IMR-90 (cell line): ENCODE results near the gene CASK. TPM values are rescaled to one million over a fixed set of nuclear protein-coding genes. Genes with fewer than 3 reads are reported as not detected.

Experiments
- ATAC-seq: fragments of 200-7000 bp; cut with Tn5 transposase; 2 replicates; pipeline ENCODE4 v1.9.1; 2020; ENCODE audit warnings: low read depth, mild to moderate bottlenecking, moderate library complexity
- BruUV-seq: library from RNA; stranded (reverse); fragments of 400-500 nt; replicated peaks from 2 replicates; lab custom pipeline; 2021; lab: Mats Ljungman, UMichigan
- CTCF ChIA-PET: fragments of 300-600 bp; formaldehyde crosslinking; extraction: SDS; loops from one replicate; lab custom pipeline; 2021; ENCODE audit warnings: antibody characterized with exemption; lab: Yijun Ruan, JAX
- POLR2A ChIA-PET: fragments of 300-600 bp; sonication (Branson Sonifier 250); formaldehyde crosslinking; loops from one replicate; lab custom pipeline; 2022; ENCODE audit warnings: antibody characterized with exemption; ENCODE audit not compliant: unreplicated experiment; lab: Charles Lee
- DNase-seq: peaks from one replicate; pipeline ENCODE4 v3.0.0; 2013
- H2AFZ ChIP-seq: replicated peaks from 2 replicates; pipeline ENCODE3; 2013; ENCODE audit warnings: low read length, mild to moderate bottlenecking; ENCODE audit not compliant: poor library complexity
- H2AK5ac ChIP-seq: 2 replicates; pipeline ENCODE4 v1.6.1; 2013; ENCODE audit warnings: low read depth, low read length, inconsistent platforms
- H2AK9ac ChIP-seq: replicated peaks from 2 replicates; pipeline ENCODE3; 2013; ENCODE audit warnings: mild to moderate bottlenecking, low read depth, low read length, moderate library complexity; ENCODE audit not compliant: poor library complexity
- H2BK120ac ChIP-seq: 2 replicates; pipeline ENCODE4 v1.6.1; 2013; ENCODE audit warnings: low read depth, low read length, inconsistent platforms
- H2BK15ac ChIP-seq: 3 replicates; pipeline ENCODE4 v1.6.1; 2013; ENCODE audit warnings: low read depth, low read length, inconsistent platforms
- H2BK20ac ChIP-seq: 2 replicates; pipeline ENCODE4 v1.6.1; 2013; ENCODE audit warnings: low read depth, mild to moderate bottlenecking, inconsistent platforms, low read length, moderate library complexity
- H2BK5ac ChIP-seq: 2 replicates; pipeline ENCODE4 v1.6.1; 2013; ENCODE audit warnings: mild to moderate bottlenecking, low read depth, low read length, inconsistent platforms; ENCODE audit not compliant: poor library complexity, severe bottlenecking
- H3K14ac ChIP-seq: replicated peaks from 2 replicates; pipeline ENCODE4 v1.6.1; 2013; ENCODE audit warnings: low read depth, low read length, inconsistent platforms
- H3K18ac ChIP-seq: 2 replicates; pipeline ENCODE4 v1.6.1; 2013; ENCODE audit warnings: low read depth, low read length, control low read depth
- H3K23ac ChIP-seq: 2 replicates; pipeline ENCODE4 v1.6.1; 2013; ENCODE audit warnings: low read depth, low read length, inconsistent platforms
- H3K27ac ChIP-seq: 2 replicates; pipeline ENCODE4 v1.5.1; 2013; ENCODE audit warnings: mild to moderate bottlenecking, control low read depth, low read length; ENCODE audit not compliant: insufficient read depth
- H3K27me3 ChIP-seq: 2 replicates; pipeline ENCODE4 v1.6.1; 2013; ENCODE audit warnings: low read length; ENCODE audit not compliant: control insufficient read depth, insufficient read depth
- H3K36me3 ChIP-seq: 2 replicates; pipeline ENCODE4 v1.6.1; 2013; ENCODE audit warnings: low read length, mixed read lengths; ENCODE audit not compliant: control insufficient read depth, insufficient read depth
- H3K4ac ChIP-seq: 2 replicates; pipeline ENCODE4 v1.6.1; 2013; ENCODE audit warnings: low read depth, low read length, inconsistent platforms
- H3K4me1 ChIP-seq: 2 replicates; pipeline ENCODE4 v1.6.1; 2013; ENCODE audit warnings: low read length, mixed read lengths; ENCODE audit not compliant: control insufficient read depth, insufficient read depth
- H3K4me2 ChIP-seq: 2 replicates; pipeline ENCODE4 v1.6.1; 2013; ENCODE audit warnings: low read depth, mild to moderate bottlenecking, control low read depth, low read length, moderate library complexity
- H3K4me3 ChIP-seq: 2 replicates; pipeline ENCODE4 v1.5.1; 2013; ENCODE audit warnings: low read depth, mild to moderate bottlenecking, control low read depth, low read length, moderate library complexity; ENCODE audit not compliant: insufficient read depth
- H3K56ac ChIP-seq: 2 replicates; pipeline ENCODE4 v1.6.1; 2013; ENCODE audit warnings: low read length, inconsistent platforms; ENCODE audit not compliant: insufficient read depth; ENCODE audit errors: extremely low read depth
- H3K79me1 ChIP-seq, 2 experiments: 2 replicates each; pipeline ENCODE4 v1.6.1; 2013; ENCODE audit warnings: low read length in 2 of 2, inconsistent platforms in 1 of 2, low read depth in 1 of 2
- H3K9ac ChIP-seq: 2 replicates; pipeline ENCODE4 v1.6.1; 2013; ENCODE audit warnings: low read depth, low read length, control low read depth
- H3K9me1 ChIP-seq: 2 replicates; pipeline ENCODE4 v1.6.1; 2013; ENCODE audit warnings: low read length, inconsistent platforms; ENCODE audit not compliant: insufficient read depth
- H3K9me3 ChIP-seq: 2 replicates; pipeline ENCODE4 v1.6.1; 2013; ENCODE audit warnings: low read length; ENCODE audit not compliant: control insufficient read depth, insufficient read depth
- H4K20me1 ChIP-seq: 2 replicates; pipeline ENCODE4 v1.6.1; 2013; ENCODE audit warnings: low read length, inconsistent platforms; ENCODE audit not compliant: insufficient read depth
- H4K5ac ChIP-seq: 2 replicates; pipeline ENCODE4 v1.6.1; 2013; ENCODE audit warnings: mild to moderate bottlenecking, low read depth, low read length, control low read depth
- H4K8ac ChIP-seq, 2 experiments: 2 replicates each; pipeline ENCODE4 v1.6.1; 2013; ENCODE audit warnings: low read depth in 2 of 2, low read length in 2 of 2, control low read depth in 1 of 2, inconsistent platforms in 1 of 2
- H4K91ac ChIP-seq: 2 replicates; pipeline ENCODE4 v1.6.1; 2013; ENCODE audit warnings: low read depth, low read length, inconsistent platforms; ENCODE audit not compliant: insufficient read depth
- MAFK ChIP-seq: IDR thresholded peaks from 2 replicates; pipeline ENCODE4 v1.6.1; 2012; ENCODE audit warnings: low read depth, low read length, improper control_type of control experiment
- WGBS, 2 experiments: methylation state at CpG; one replicate each; pipeline versions ENCODE4 v1.1.5 to v1.1.7; 2013; ENCODE audit warnings: missing lambda C conversion rate in 2 of 2; ENCODE audit not compliant: insufficient read length in 1 of 2; ENCODE audit errors: extremely low coverage in 2 of 2; 5-methylcytosine and 5-hydroxymethylcytosine counted together
- dilution Hi-C: fragments of 300-500 bp; cut with HindIII; formaldehyde crosslinking; loops from one replicate; pipeline ENCODE4 v1.14.3; 2018; ENCODE audit warnings: low sequenced_read_pairs; ENCODE audit not compliant: unreplicated experiment
- in situ Hi-C: fragments of 300-500 bp; cut with MboI; formaldehyde crosslinking; loops from 3 replicates; pipeline ENCODE4 v1.14.3; 2019; ENCODE audit warnings: low sequenced_read_pairs, inconsistent platforms, mixed read lengths
- intact Hi-C: fragments of 100-400 bp; cut with micrococcal nuclease; formaldehyde crosslinking; loops from 2 replicates; pipeline ENCODE4 v1.10.0; 2022
- polyA plus RNA-seq, 3 experiments: library from polyadenylated mRNA; depleted of rRNA; stranded (reverse); fragments of >200 nt; gene quantifications; 2 replicates each; pipeline ENCODE4 v1.2.3, GENCODE V29; 2012; ENCODE audit warnings: low replicate concordance in 1 of 3
- total RNA-seq: library from RNA; depleted of rRNA; stranded (reverse); fragments of >200 nt; gene quantifications from 2 replicates; pipeline ENCODE4 v1.2.3, GENCODE V29; 2012

CASK gene
- total and polyA plus RNA-seq, 2 of the 4 experiments (the other 2 are of a cell fraction): 9.4 to 17.7 TPM

DNA sequence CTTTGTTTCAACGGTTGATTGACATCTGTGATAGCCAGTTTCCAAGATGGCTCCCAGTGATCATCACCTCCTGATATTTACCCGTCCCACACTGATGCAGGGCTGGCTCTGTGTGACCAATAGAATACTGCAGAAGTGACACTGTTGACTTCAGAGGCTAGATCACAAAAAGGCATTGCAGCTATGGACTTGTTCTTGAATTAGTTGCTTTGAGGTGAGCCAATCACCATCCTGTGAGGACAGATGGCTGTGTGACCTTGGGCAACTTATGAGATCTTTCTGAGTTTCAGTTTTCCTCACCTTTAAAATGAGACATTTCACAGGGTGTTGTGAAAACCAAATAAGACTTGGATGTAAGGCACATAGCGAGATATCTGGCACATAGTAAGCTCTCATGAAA is 201.1 kb downstream of the CASK start:
- Histone ChIP-seq H3K9me3 (peaks cover 5% of the 10 kb centered on the region; the same call in 1 of the 2 replicates), H3K36me3 (no peaks in the 10 kb centered on the region), H3K9ac (no peak overlapping the region), H4K8ac (no peak overlapping the region), H2AK5ac (no peak overlapping the region), H3K4me2 (no peak overlapping the region), H3K79me1 (no peaks in the 10 kb centered on the region), H2BK5ac (no peak overlapping the region), H3K4me3 (no peak overlapping the region), H3K4me1 (peaks cover 1% of the 10 kb centered on the region; the same call in 1 of the 2 replicates), H3K9me1 (no peaks in the 10 kb centered on the region), H3K27me3 (no peaks in the 10 kb centered on the region; the same call in 1 of the 2 replicates), H4K20me1 (no peaks in the 10 kb centered on the region), H2AK9ac (no peak overlapping the region), H2BK20ac (no peak overlapping the region), H2BK15ac (no peak overlapping the region), H3K56ac (no peak overlapping the region), H3K23ac (no peak overlapping the region), H4K91ac (no peak overlapping the region), H3K27ac (no peak overlapping the region), H2BK120ac (no peak overlapping the region), H4K5ac (no peak overlapping the region), H3K18ac (no peak overlapping the region), H3K4ac (no peak overlapping the region), H3K14ac (no peak overlapping the region), H2AFZ (no peak overlapping the region)
- ChIA-PET CTCF (no interaction called here), POLR2A (no interaction called here)
- ATAC-seq (no peak), DNase-seq (no peak)
- intact Hi-C loops (no loop called here), in situ Hi-C loops (no loop called here), dilution Hi-C loops (no loop called here)
- no CpG with 5 or more reads among the region's 3 CpGs for WGBS, 2 experiments
- BruUV-seq: no TSS peak
- TF ChIP-seq MAFK: no peak
